Activated naive CD4-positive, alpha-beta T cell treated with anti-CD3 and anti-CD28 coated beads, Interleukin-2, amount 10 ng/mL, durations not matched to agents 7 days and 5 days (primary cell): Measurements from ENCODE around the gene TFAP2B.

Experiments
- CTCF ChIA-PET: fragments of 350-600 bp; sonication (Branson Sonifier 250); formaldehyde crosslinking; loops from one replicate; lab custom pipeline; 2021; ENCODE audit warnings: antibody characterized with exemption; lab: Charles Lee
- DNase-seq: peaks from one replicate; pipeline ENCODE4 v3.0.0-alpha.2; 2020
- H3K27ac Mint-ChIP-seq: one replicate; pipeline ENCODE4 v1.8.0; 2021; ENCODE audit warnings: mild to moderate bottlenecking, moderate library complexity, mixed read lengths
- H3K27me3 Mint-ChIP-seq: one replicate; pipeline ENCODE4 v1.8.0; 2021; ENCODE audit warnings: mild to moderate bottlenecking, mixed read lengths
- H3K36me3 Mint-ChIP-seq: one replicate; pipeline ENCODE4 v1.8.0; 2021; ENCODE audit warnings: mixed read lengths
- H3K4me1 Mint-ChIP-seq: one replicate; pipeline ENCODE4 v1.8.0; 2021; ENCODE audit warnings: mixed read lengths
- H3K4me3 Mint-ChIP-seq: one replicate; pipeline ENCODE4 v1.8.0; 2021; ENCODE audit warnings: mild to moderate bottlenecking, moderate library complexity, mixed read lengths
- H3K9me3 Mint-ChIP-seq: one replicate; pipeline ENCODE4 v1.8.0; 2021; ENCODE audit warnings: mixed read lengths

Gene TFAP2B

GRCh38 chr6:50819466-50819903 lies 814 bp downstream of the TFAP2B start:
- H3K9me3 Mint-ChIP-seq = no peaks in the 10 kb centered on the region
- H3K27ac Mint-ChIP-seq = no peak overlapping the region
- CTCF ChIA-PET = no interaction called here

GRCh38 chr6:50819904-50820868 lies 1.5 kb downstream of the TFAP2B start:
- Mint-ChIP-seq H3K9me3 (no peaks in the 10 kb centered on the region), H3K4me3 (no peak overlapping the region), H3K36me3 (peaks cover 1% of the 10 kb centered on the region), H3K27me3 (peaks cover 92% of the 10 kb centered on the region), H3K4me1 (peaks cover 12% of the 10 kb centered on the region), H3K27ac (no peak overlapping the region)
- no peak for DNase-seq
- CTCF ChIA-PET = no interaction called here

More at GRCh38 chr6:50819466-50819903, 814 bp downstream of the TFAP2B start:
- peaks cover 12% of the 10 kb centered on the region for H3K4me1 Mint-ChIP-seq
- H3K27me3 Mint-ChIP-seq = peaks cover 86% of the 10 kb centered on the region
- H3K4me3 Mint-ChIP-seq = no peak overlapping the region
- DNase-seq = no peak
- peaks cover 1% of the 10 kb centered on the region for H3K36me3 Mint-ChIP-seq

GRCh38 chr6:50820869-50821264 lies 2.2 kb downstream of the TFAP2B start:
- H3K27me3 Mint-ChIP-seq = peaks cover 96% of the 10 kb centered on the region
- DNase-seq = no peak
- peaks cover 1% of the 10 kb centered on the region for H3K36me3 Mint-ChIP-seq
- H3K4me1 Mint-ChIP-seq = peaks cover 8% of the 10 kb centered on the region
- H3K9me3 Mint-ChIP-seq = no peaks in the 10 kb centered on the region
- CTCF ChIA-PET = no interaction called here
- H3K27ac Mint-ChIP-seq = no peak overlapping the region
- no peak overlapping the region for H3K4me3 Mint-ChIP-seq

- no peak for DNase-seq
- CTCF ChIA-PET = interaction anchor here (0.6 kb wide), 1 partner anchor 1139 kb away, joined by 3 read pairs; no protein-coding TSS in a partner anchor
- Mint-ChIP-seq H3K4me1 (peaks cover 6% of the 10 kb centered on the region), H3K36me3 (peaks cover 1% of the 10 kb centered on the region), H3K27me3 (peaks cover 98% of the 10 kb centered on the region), H3K4me3 (no peak overlapping the region), H3K9me3 (no peaks in the 10 kb centered on the region), H3K27ac (no peak overlapping the region)
Measured at GRCh38 chr6:50821441-50822077, 2.9 kb downstream of the TFAP2B start.

GRCh38 chr6:50822078-50822476 lies 3.4 kb downstream of the TFAP2B start:
- CTCF ChIA-PET = no interaction called here
- H3K4me1 Mint-ChIP-seq = peaks cover 6% of the 10 kb centered on the region
- H3K27ac Mint-ChIP-seq = no peak overlapping the region
- no peak overlapping the region for H3K4me3 Mint-ChIP-seq
- DNase-seq = no peak
- peaks cover 1% of the 10 kb centered on the region for H3K36me3 Mint-ChIP-seq
- no peaks in the 10 kb centered on the region for H3K9me3 Mint-ChIP-seq
- H3K27me3 Mint-ChIP-seq = peaks cover 98% of the 10 kb centered on the region

- H3K4me1 Mint-ChIP-seq = peaks cover 6% of the 10 kb centered on the region
- no peaks in the 10 kb centered on the region for H3K9me3 Mint-ChIP-seq
- peaks cover 1% of the 10 kb centered on the region for H3K36me3 Mint-ChIP-seq
- peaks cover 94% of the 10 kb centered on the region for H3K27me3 Mint-ChIP-seq
- CTCF ChIA-PET = no interaction called here
- H3K27ac Mint-ChIP-seq = no peak overlapping the region
- no peak for DNase-seq
- no peak overlapping the region for H3K4me3 Mint-ChIP-seq
Measured at GRCh38 chr6:50823094-50823920, 4.6 kb downstream of the TFAP2B start.

GRCh38 chr6:50824552-50824951 lies 5.9 kb downstream of the TFAP2B start:
- no peak for DNase-seq
- CTCF ChIA-PET = no interaction called here
- Mint-ChIP-seq H3K4me1 (peaks cover 6% of the 10 kb centered on the region), H3K4me3 (no peak overlapping the region), H3K9me3 (no peaks in the 10 kb centered on the region), H3K27ac (no peak overlapping the region), H3K27me3 (peaks cover 82% of the 10 kb centered on the region), H3K36me3 (peaks cover 1% of the 10 kb centered on the region)

- H3K4me3 Mint-ChIP-seq = no peak overlapping the region
- DNase-seq = no peak
- CTCF ChIA-PET = no interaction called here
- peaks cover under 1% of the 10 kb centered on the region for H3K4me1 Mint-ChIP-seq
- no peaks in the 10 kb centered on the region for H3K9me3 Mint-ChIP-seq
- H3K27ac Mint-ChIP-seq = no peak overlapping the region
- H3K36me3 Mint-ChIP-seq = no peaks in the 10 kb centered on the region
- H3K27me3 Mint-ChIP-seq = peaks cover 72% of the 10 kb centered on the region
Measured at GRCh38 chr6:50825375-50826036, 6.8 kb downstream of the TFAP2B start.

- no peak overlapping the region for H3K4me3 Mint-ChIP-seq
- H3K27ac Mint-ChIP-seq = no peak overlapping the region
- H3K9me3 Mint-ChIP-seq = no peaks in the 10 kb centered on the region
- no peaks in the 10 kb centered on the region for H3K36me3 Mint-ChIP-seq
- no peak for DNase-seq
- no peaks in the 10 kb centered on the region for H3K4me1 Mint-ChIP-seq
- H3K27me3 Mint-ChIP-seq = peaks cover 65% of the 10 kb centered on the region
- CTCF ChIA-PET = no interaction called here
Measured at GRCh38 chr6:50826037-50826761, 7.5 kb downstream of the TFAP2B start.

- H3K27me3 Mint-ChIP-seq = peaks cover 59% of the 10 kb centered on the region
- CTCF ChIA-PET = no interaction called here
Measured at GRCh38 chr6:50826803-50827202, 8.1 kb downstream of the TFAP2B start.

GRCh38 chr6:50829049-50829448 lies 10.4 kb downstream of the TFAP2B start:
- no peaks in the 10 kb centered on the region for H3K36me3 Mint-ChIP-seq
- no peak for DNase-seq
- H3K4me1 Mint-ChIP-seq = no peaks in the 10 kb centered on the region
- H3K4me3 Mint-ChIP-seq = no peak overlapping the region
- peaks cover 37% of the 10 kb centered on the region for H3K27me3 Mint-ChIP-seq
- CTCF ChIA-PET = interaction anchor here (1.0 kb wide), 1 partner anchor 10 kb away, joined by 3 read pairs; no protein-coding TSS in a partner anchor
- H3K9me3 Mint-ChIP-seq = no peaks in the 10 kb centered on the region
- no peak overlapping the region for H3K27ac Mint-ChIP-seq

More at GRCh38 chr6:50826803-50827202, 8.1 kb downstream of the TFAP2B start:
- Mint-ChIP-seq H3K27ac (no peak overlapping the region), H3K9me3 (no peaks in the 10 kb centered on the region), H3K36me3 (no peaks in the 10 kb centered on the region), H3K4me3 (no peak overlapping the region), H3K4me1 (no peaks in the 10 kb centered on the region)
- DNase-seq = no peak

- Mint-ChIP-seq H3K27ac (no peak overlapping the region), H3K27me3 (peaks cover 33% of the 10 kb centered on the region), H3K4me3 (no peak overlapping the region), H3K4me1 (no peaks in the 10 kb centered on the region), H3K9me3 (no peaks in the 10 kb centered on the region), H3K36me3 (no peaks in the 10 kb centered on the region)
- CTCF ChIA-PET = interaction anchor here (1.0 kb wide), 1 partner anchor 9 kb away, joined by 3 read pairs; no protein-coding TSS in a partner anchor
- DNase-seq = no peak
Measured at GRCh38 chr6:50829898-50830444, 11.3 kb downstream of the TFAP2B start.

- DNase-seq = no peak
- no peaks in the 10 kb centered on the region for H3K4me1 Mint-ChIP-seq
- no peaks in the 10 kb centered on the region for H3K9me3 Mint-ChIP-seq
- H3K27me3 Mint-ChIP-seq = peaks cover 30% of the 10 kb centered on the region
- no peaks in the 10 kb centered on the region for H3K36me3 Mint-ChIP-seq
- CTCF ChIA-PET = no interaction called here
- no peak overlapping the region for H3K27ac Mint-ChIP-seq
- H3K4me3 Mint-ChIP-seq = no peak overlapping the region
Measured at GRCh38 chr6:50831186-50831585, 12.5 kb downstream of the TFAP2B start.
